Memory B cell (primary cell): Measurements from ENCODE around the gene GYS2.
"Not testable (repeated sequence)": the region's sequence is repeated elsewhere in the genome, so short reads cannot be mapped to it uniquely, and the experiment has no call there.

Experiments used
- ATAC-seq: fragments of 150-1000 bp; cut with Tn5 transposase; 2 replicates; pipeline ENCODE4 v1.10.0; 2021; ENCODE audit warnings: low read depth, mild to moderate bottlenecking, moderate library complexity
- DNase-seq, 2 donors: peaks; one replicate each; pipeline ENCODE4 v3.0.0; 2022; ENCODE audit warnings: low spot score in 2 of 2
- H3K27ac Mint-ChIP-seq: one replicate; pipeline ENCODE4 v1.8.0; 2022; ENCODE audit warnings: mild to moderate bottlenecking, moderate library complexity, mixed read lengths
- H3K27me3 Mint-ChIP-seq: one replicate; pipeline ENCODE4 v1.8.0; 2022; ENCODE audit warnings: mixed read lengths
- H3K36me3 Mint-ChIP-seq: one replicate; pipeline ENCODE4 v1.8.0; 2022; ENCODE audit warnings: mild to moderate bottlenecking, mixed read lengths
- H3K4me1 Mint-ChIP-seq: one replicate; pipeline ENCODE4 v1.8.0; 2022; ENCODE audit warnings: mixed read lengths
- H3K4me3 Mint-ChIP-seq: one replicate; pipeline ENCODE4 v1.8.0; 2022; ENCODE audit warnings: mild to moderate bottlenecking, moderate library complexity, mixed read lengths
- H3K9me3 Mint-ChIP-seq: one replicate; pipeline ENCODE4 v1.8.0; 2022; ENCODE audit warnings: mixed read lengths

GYS2 gene

GRCh38 chr12:21604245-21605101 lies at the start of gene GYS2:
TSS of gene GYS2 (minus strand) at chr12:21604847. CDS start at chr12:21604592, 255 bp downstream.
- Mint-ChIP-seq H3K4me3 (no peak within 1 kb of the TSS), H3K4me1 (no peaks in the 10 kb centered on the region), H3K27me3 (no peaks in the 10 kb centered on the region), H3K9me3 (no peaks in the 10 kb centered on the region), H3K36me3 (no peaks in the 10 kb centered on the region), H3K27ac (no peak within 1 kb of the TSS)
- no peak for DNase-seq
- no peak for ATAC-seq

GRCh38 chr12:21651821-21652220 lies 47.2 kb upstream of the GYS2 start:
- Mint-ChIP-seq H3K27me3 (no peaks in the 10 kb centered on the region), H3K9me3 (no peaks in the 10 kb centered on the region), H3K4me3 (no peak overlapping the region), H3K27ac (no peak overlapping the region), H3K4me1 (peaks cover 22% of the 10 kb centered on the region), H3K36me3 (peaks cover 28% of the 10 kb centered on the region)
- DNase-seq, result no peak
- ATAC-seq, result no peak

- ATAC-seq, result no peak
- DNase-seq, result no peak
- Mint-ChIP-seq H3K4me1 (peaks cover 17% of the 10 kb centered on the region), H3K27me3 (no peaks in the 10 kb centered on the region), H3K27ac (no peak overlapping the region), H3K9me3 (no peaks in the 10 kb centered on the region), H3K4me3 (no peak overlapping the region), H3K36me3 (peaks cover 30% of the 10 kb centered on the region)
Observed at GRCh38 chr12:21650997-21651396, 46.4 kb upstream of the GYS2 start.

- Mint-ChIP-seq H3K4me3 (no peak overlapping the region), H3K27ac (no peak overlapping the region), H3K36me3 (peaks cover 36% of the 10 kb centered on the region), H3K27me3 (no peaks in the 10 kb centered on the region), H3K4me1 (peaks cover 20% of the 10 kb centered on the region), H3K9me3 (no peaks in the 10 kb centered on the region)
- ATAC-seq, result no peak
- DNase-seq, result no peak
Observed at GRCh38 chr12:21649034-21649433, 44.4 kb upstream of the GYS2 start.

GRCh38 chr12:21648378-21648777 lies 43.7 kb upstream of the GYS2 start:
- no peak overlapping the region for H3K4me3 Mint-ChIP-seq
- H3K4me1 Mint-ChIP-seq, result peaks cover 18% of the 10 kb centered on the region
- H3K9me3 Mint-ChIP-seq, result no peaks in the 10 kb centered on the region
- H3K36me3 Mint-ChIP-seq, result peaks cover 34% of the 10 kb centered on the region
- DNase-seq (no peak), ATAC-seq (no peak)
- no peaks in the 10 kb centered on the region for H3K27me3 Mint-ChIP-seq
- H3K27ac Mint-ChIP-seq, result no peak overlapping the region

GRCh38 chr12:21647179-21647578 lies 42.5 kb upstream of the GYS2 start:
- Mint-ChIP-seq H3K27ac (peak overlapping the region; percentile 62), H3K4me1 (peaks cover 18% of the 10 kb centered on the region), H3K4me3 (no peak overlapping the region), H3K36me3 (peaks cover 33% of the 10 kb centered on the region), H3K27me3 (no peaks in the 10 kb centered on the region), H3K9me3 (no peaks in the 10 kb centered on the region)
- ATAC-seq, result no peak
- no peak for DNase-seq

- Mint-ChIP-seq H3K27ac (peak overlapping the region; percentile 31), H3K36me3 (peaks cover 38% of the 10 kb centered on the region), H3K4me1 (peaks cover 13% of the 10 kb centered on the region)
- H3K27me3 Mint-ChIP-seq, ATAC-seq, H3K9me3 Mint-ChIP-seq, DNase-seq, H3K4me3 Mint-ChIP-seq: not testable (repeated sequence)
Observed at GRCh38 chr12:21645041-21645500, 40.4 kb upstream of the GYS2 start.

GRCh38 chr12:21644516-21644915 lies 39.9 kb upstream of the GYS2 start:
- no peak for DNase-seq
- peaks cover 13% of the 10 kb centered on the region for H3K4me1 Mint-ChIP-seq
- H3K27ac Mint-ChIP-seq, result no peak overlapping the region
- no peak overlapping the region for H3K4me3 Mint-ChIP-seq
- no peaks in the 10 kb centered on the region for H3K9me3 Mint-ChIP-seq
- no peaks in the 10 kb centered on the region for H3K27me3 Mint-ChIP-seq
- H3K36me3 Mint-ChIP-seq, result peaks cover 38% of the 10 kb centered on the region
- ATAC-seq, result no peak

GRCh38 chr12:21643758-21644157 lies 39.1 kb upstream of the GYS2 start:
- H3K36me3 Mint-ChIP-seq, result peaks cover 40% of the 10 kb centered on the region
- H3K4me1 Mint-ChIP-seq, result peaks cover 13% of the 10 kb centered on the region
- no peaks in the 10 kb centered on the region for H3K9me3 Mint-ChIP-seq
- no peak for ATAC-seq
- no peaks in the 10 kb centered on the region for H3K27me3 Mint-ChIP-seq
- no peak overlapping the region for H3K4me3 Mint-ChIP-seq
- no peak overlapping the region for H3K27ac Mint-ChIP-seq
- DNase-seq, result no peak

GRCh38 chr12:21642707-21643389 lies 38.2 kb upstream of the GYS2 start:
- H3K9me3 Mint-ChIP-seq, result no peaks in the 10 kb centered on the region
- no peak for DNase-seq
- H3K27ac Mint-ChIP-seq, result no peak overlapping the region
- peaks cover 40% of the 10 kb centered on the region for H3K36me3 Mint-ChIP-seq
- ATAC-seq, result no peak
- H3K27me3 Mint-ChIP-seq, result no peaks in the 10 kb centered on the region
- peaks cover 13% of the 10 kb centered on the region for H3K4me1 Mint-ChIP-seq
- H3K4me3 Mint-ChIP-seq, result no peak overlapping the region

GRCh38 chr12:21638054-21638891 lies 33.6 kb upstream of the GYS2 start:
- Mint-ChIP-seq H3K4me3 (no peak overlapping the region), H3K27ac (no peak overlapping the region), H3K27me3 (no peaks in the 10 kb centered on the region), H3K4me1 (peaks cover 3% of the 10 kb centered on the region), H3K36me3 (peaks cover 36% of the 10 kb centered on the region), H3K9me3 (no peaks in the 10 kb centered on the region)
- no peak for DNase-seq
- no peak for ATAC-seq

- Mint-ChIP-seq H3K27ac (no peak overlapping the region), H3K4me3 (no peak overlapping the region), H3K27me3 (no peaks in the 10 kb centered on the region), H3K9me3 (no peaks in the 10 kb centered on the region), H3K36me3 (peaks cover 21% of the 10 kb centered on the region), H3K4me1 (peaks cover 2% of the 10 kb centered on the region)
- DNase-seq, result no peak
- ATAC-seq, result no peak
Observed at GRCh38 chr12:21634245-21634644, 29.6 kb upstream of the GYS2 start.

GRCh38 chr12:21631367-21631766 lies 26.7 kb upstream of the GYS2 start:
- Mint-ChIP-seq H3K4me3 (no peak overlapping the region), H3K9me3 (peaks cover 1% of the 10 kb centered on the region), H3K27me3 (no peaks in the 10 kb centered on the region), H3K27ac (no peak overlapping the region), H3K36me3 (peaks cover 18% of the 10 kb centered on the region), H3K4me1 (peaks cover 2% of the 10 kb centered on the region)
- ATAC-seq (no peak), DNase-seq (no peak)

GRCh38 chr12:21627924-21628323 lies 23.3 kb upstream of the GYS2 start:
- ATAC-seq (no peak), DNase-seq (no peak)
- H3K4me1 Mint-ChIP-seq, result peaks cover 2% of the 10 kb centered on the region
- peaks cover 7% of the 10 kb centered on the region for H3K36me3 Mint-ChIP-seq
- no peak overlapping the region for H3K27ac Mint-ChIP-seq
- no peaks in the 10 kb centered on the region for H3K27me3 Mint-ChIP-seq
- no peak overlapping the region for H3K4me3 Mint-ChIP-seq
- peaks cover 1% of the 10 kb centered on the region for H3K9me3 Mint-ChIP-seq
